Activated naive CD8-positive, alpha-beta T cell (primary cell): Measurements from ENCODE around the gene GPD2.

ENCODE experiments used
- H3K27ac Mint-ChIP-seq: one replicate; pipeline ENCODE4 v1.8.0; 2021; ENCODE audit warnings: mixed read lengths
- H3K27me3 Mint-ChIP-seq: one replicate; pipeline ENCODE4 v1.8.0; 2021; ENCODE audit warnings: mixed read lengths
- H3K36me3 Mint-ChIP-seq: one replicate; pipeline ENCODE4 v1.8.0; 2021; ENCODE audit warnings: mixed read lengths
- H3K4me1 Mint-ChIP-seq: one replicate; pipeline ENCODE4 v1.8.0; 2021; ENCODE audit warnings: low read depth, mixed read lengths
- H3K4me3 Mint-ChIP-seq: one replicate; pipeline ENCODE4 v1.8.0; 2021; ENCODE audit warnings: mild to moderate bottlenecking, mixed read lengths
- H3K9me3 Mint-ChIP-seq: one replicate; pipeline ENCODE4 v1.8.0; 2021; ENCODE audit warnings: low read depth, mixed read lengths

Gene GPD2

GRCh38 chr2:156561326-156561725, 125.1 kb downstream of the GPD2 start:
- Mint-ChIP-seq H3K36me3 (peaks cover 27% of the 10 kb centered on the region), H3K9me3 (no peaks in the 10 kb centered on the region), H3K27me3 (no peaks in the 10 kb centered on the region), H3K4me3 (no peak overlapping the region), H3K27ac (no peak overlapping the region), H3K4me1 (peaks cover 2% of the 10 kb centered on the region)

- Mint-ChIP-seq H3K27me3 (no peaks in the 10 kb centered on the region), H3K27ac (no peak overlapping the region)
Observed at GRCh38 chr2:156562124-156562523, 125.9 kb downstream of the GPD2 start.

GRCh38 chr2:156563994-156564753, 128.0 kb downstream of the GPD2 start:
- H3K27ac Mint-ChIP-seq = no peak overlapping the region
- no peak overlapping the region for H3K4me3 Mint-ChIP-seq
- H3K9me3 Mint-ChIP-seq = no peaks in the 10 kb centered on the region
- H3K36me3 Mint-ChIP-seq = peaks cover 19% of the 10 kb centered on the region
- H3K27me3 Mint-ChIP-seq = no peaks in the 10 kb centered on the region
- H3K4me1 Mint-ChIP-seq = peaks cover 2% of the 10 kb centered on the region

More at GRCh38 chr2:156562124-156562523, 125.9 kb downstream of the GPD2 start:
- Mint-ChIP-seq H3K9me3 (no peaks in the 10 kb centered on the region), H3K4me3 (no peak overlapping the region), H3K36me3 (peaks cover 30% of the 10 kb centered on the region), H3K4me1 (peaks cover 2% of the 10 kb centered on the region)

DNA sequence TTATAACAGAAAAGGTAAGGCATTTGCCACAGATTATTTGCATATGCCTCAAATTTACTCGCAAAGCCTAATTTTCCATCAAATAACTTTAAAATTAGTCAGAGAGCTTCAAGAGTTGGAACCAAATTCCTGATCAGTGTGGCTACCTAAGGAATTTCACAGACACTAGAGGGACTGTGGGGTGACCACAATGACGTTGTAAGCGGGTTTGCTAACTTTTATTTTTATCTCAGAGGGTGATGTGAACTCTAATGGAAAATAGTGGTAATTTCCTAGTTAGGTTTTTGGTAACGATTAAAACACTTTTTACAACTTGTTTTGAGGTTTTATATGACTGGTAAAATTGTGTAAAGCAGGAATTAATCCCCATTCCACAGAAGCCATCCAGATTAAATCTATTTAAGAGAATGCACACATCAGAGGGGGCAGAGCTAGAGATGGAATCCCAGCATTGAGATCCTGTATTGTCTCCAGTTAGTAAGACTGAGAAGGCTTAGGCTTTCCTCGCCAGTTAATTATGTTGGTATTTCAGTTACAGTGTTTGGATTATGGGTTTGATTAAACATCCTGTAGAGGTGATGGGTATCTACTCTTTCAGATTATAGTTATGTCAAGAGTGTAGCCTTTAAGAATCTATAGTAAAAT, 129.0 kb downstream of the GPD2 start:
- peak overlapping the region; percentile 30 for H3K27ac Mint-ChIP-seq
- peaks cover 17% of the 10 kb centered on the region for H3K36me3 Mint-ChIP-seq

GRCh38 chr2:156573710-156574109, 137.5 kb downstream of the GPD2 start:
- H3K36me3 Mint-ChIP-seq = peaks cover 28% of the 10 kb centered on the region
- peaks cover 5% of the 10 kb centered on the region for H3K4me1 Mint-ChIP-seq
- H3K27me3 Mint-ChIP-seq = no peaks in the 10 kb centered on the region
- no peaks in the 10 kb centered on the region for H3K9me3 Mint-ChIP-seq
- no peak overlapping the region for H3K4me3 Mint-ChIP-seq
- H3K27ac Mint-ChIP-seq = no peak overlapping the region

More for the DNA sequence above, 129.0 kb downstream of the GPD2 start:
- H3K4me3 Mint-ChIP-seq = no peak overlapping the region
- peaks cover 2% of the 10 kb centered on the region for H3K4me1 Mint-ChIP-seq
- H3K9me3 Mint-ChIP-seq = no peaks in the 10 kb centered on the region
- H3K27me3 Mint-ChIP-seq = no peaks in the 10 kb centered on the region

DNA sequence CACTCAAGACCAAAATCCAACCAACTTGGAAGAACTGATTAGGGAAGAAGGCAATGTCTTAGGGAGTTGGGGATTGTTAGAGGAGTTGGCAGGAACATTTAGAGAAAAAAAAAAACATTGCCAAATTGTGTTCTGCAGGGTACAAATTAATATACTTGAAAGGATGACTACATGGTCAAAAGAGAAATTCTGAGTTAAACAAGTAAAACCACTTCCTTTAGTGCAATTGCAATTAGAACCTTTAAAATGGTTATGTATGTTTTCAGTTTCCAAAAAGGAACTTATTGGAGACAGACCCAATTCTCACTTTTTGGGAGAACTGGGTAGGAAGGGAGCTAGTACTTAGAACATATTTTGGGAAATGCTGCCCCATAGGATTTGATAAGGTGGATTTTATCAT, 137.9 kb downstream of the GPD2 start:
- Mint-ChIP-seq H3K27ac (no peak overlapping the region), H3K4me3 (no peak overlapping the region), H3K36me3 (peaks cover 28% of the 10 kb centered on the region), H3K27me3 (no peaks in the 10 kb centered on the region), H3K9me3 (no peaks in the 10 kb centered on the region), H3K4me1 (peaks cover 5% of the 10 kb centered on the region)

GRCh38 chr2:156576005-156576404, 139.8 kb downstream of the GPD2 start:
- no peak overlapping the region for H3K27ac Mint-ChIP-seq
- H3K9me3 Mint-ChIP-seq = no peaks in the 10 kb centered on the region
- H3K27me3 Mint-ChIP-seq = no peaks in the 10 kb centered on the region
- H3K4me1 Mint-ChIP-seq = peaks cover 14% of the 10 kb centered on the region
- peaks cover 23% of the 10 kb centered on the region for H3K36me3 Mint-ChIP-seq
- no peak overlapping the region for H3K4me3 Mint-ChIP-seq

DNA sequence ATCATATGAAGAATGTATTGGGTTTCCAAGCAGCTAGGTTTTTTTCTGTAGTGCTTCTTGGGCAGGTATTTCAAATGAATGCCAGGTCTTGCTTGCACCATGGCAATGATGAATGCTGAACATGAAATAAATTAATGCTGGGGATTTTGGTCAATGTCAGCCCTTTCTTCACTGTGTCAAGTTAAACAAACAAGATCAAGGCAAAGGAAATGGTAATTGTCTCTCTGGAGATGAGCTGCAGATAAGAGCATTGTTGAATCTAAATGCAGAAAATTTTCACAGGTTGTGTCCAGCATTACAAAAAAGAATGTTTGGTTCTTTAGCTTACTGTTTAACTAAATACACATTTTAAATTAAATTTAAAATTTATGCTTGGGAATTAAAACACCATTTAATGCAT, 144.3 kb downstream of the GPD2 start:
- H3K27ac Mint-ChIP-seq = no peak overlapping the region
- H3K4me1 Mint-ChIP-seq = peaks cover 10% of the 10 kb centered on the region
- no peak overlapping the region for H3K4me3 Mint-ChIP-seq
- H3K9me3 Mint-ChIP-seq = no peaks in the 10 kb centered on the region
- peaks cover 6% of the 10 kb centered on the region for H3K36me3 Mint-ChIP-seq
- no peaks in the 10 kb centered on the region for H3K27me3 Mint-ChIP-seq

DNA sequence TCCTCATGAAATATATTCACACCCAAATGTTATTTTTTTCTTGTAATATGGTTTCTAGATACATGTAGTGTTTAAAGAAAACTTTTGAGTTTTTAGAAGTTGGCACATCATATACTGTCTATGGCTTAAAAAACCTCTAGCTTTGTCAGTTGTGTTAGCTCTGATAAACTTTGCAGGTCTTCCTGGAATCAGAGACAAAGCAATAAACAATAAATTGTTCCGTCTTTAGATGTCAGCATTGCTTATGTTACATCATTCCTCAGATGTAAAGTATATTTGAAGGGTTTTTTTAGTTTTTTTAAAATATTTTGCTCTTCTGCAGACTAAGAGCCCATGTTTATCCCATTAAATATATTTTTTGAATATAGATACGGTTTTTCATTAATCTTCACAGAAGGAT, 145.1 kb downstream of the GPD2 start:
- H3K4me3 Mint-ChIP-seq = no peak overlapping the region
- H3K36me3 Mint-ChIP-seq = peaks cover 6% of the 10 kb centered on the region
- no peaks in the 10 kb centered on the region for H3K27me3 Mint-ChIP-seq
- no peak overlapping the region for H3K27ac Mint-ChIP-seq
- H3K9me3 Mint-ChIP-seq = no peaks in the 10 kb centered on the region
- peaks cover 10% of the 10 kb centered on the region for H3K4me1 Mint-ChIP-seq

DNA sequence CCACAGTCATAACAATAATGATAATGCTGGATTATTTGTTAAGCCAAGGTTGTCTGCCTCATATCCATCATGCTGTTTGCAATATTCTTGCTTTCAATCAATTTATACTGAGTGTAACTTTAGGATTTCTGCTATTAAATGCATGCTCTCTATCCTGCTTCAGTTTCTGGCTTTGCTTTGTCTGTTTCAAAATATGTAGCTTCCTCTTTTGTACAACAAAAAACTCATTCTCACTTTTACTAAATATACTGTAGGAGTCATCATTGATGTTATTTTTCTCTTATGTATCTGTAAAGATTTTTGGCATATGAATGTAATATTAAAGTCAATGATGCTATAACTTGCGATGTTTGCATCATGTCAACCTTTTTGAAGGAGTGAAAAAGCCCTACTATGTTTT, 149.3 kb downstream of the GPD2 start:
- Mint-ChIP-seq H3K27ac (no peak overlapping the region), H3K36me3 (peaks cover 3% of the 10 kb centered on the region), H3K27me3 (no peaks in the 10 kb centered on the region), H3K9me3 (no peaks in the 10 kb centered on the region), H3K4me1 (peaks cover 6% of the 10 kb centered on the region), H3K4me3 (no peak overlapping the region)

GRCh38 chr2:156586621-156587020, 150.4 kb downstream of the GPD2 start:
- no peak overlapping the region for H3K4me3 Mint-ChIP-seq
- H3K27ac Mint-ChIP-seq = no peak overlapping the region
- no peaks in the 10 kb centered on the region for H3K9me3 Mint-ChIP-seq
- peaks cover 1% of the 10 kb centered on the region for H3K4me1 Mint-ChIP-seq
- peaks cover 3% of the 10 kb centered on the region for H3K36me3 Mint-ChIP-seq
- H3K27me3 Mint-ChIP-seq = no peaks in the 10 kb centered on the region

DNA sequence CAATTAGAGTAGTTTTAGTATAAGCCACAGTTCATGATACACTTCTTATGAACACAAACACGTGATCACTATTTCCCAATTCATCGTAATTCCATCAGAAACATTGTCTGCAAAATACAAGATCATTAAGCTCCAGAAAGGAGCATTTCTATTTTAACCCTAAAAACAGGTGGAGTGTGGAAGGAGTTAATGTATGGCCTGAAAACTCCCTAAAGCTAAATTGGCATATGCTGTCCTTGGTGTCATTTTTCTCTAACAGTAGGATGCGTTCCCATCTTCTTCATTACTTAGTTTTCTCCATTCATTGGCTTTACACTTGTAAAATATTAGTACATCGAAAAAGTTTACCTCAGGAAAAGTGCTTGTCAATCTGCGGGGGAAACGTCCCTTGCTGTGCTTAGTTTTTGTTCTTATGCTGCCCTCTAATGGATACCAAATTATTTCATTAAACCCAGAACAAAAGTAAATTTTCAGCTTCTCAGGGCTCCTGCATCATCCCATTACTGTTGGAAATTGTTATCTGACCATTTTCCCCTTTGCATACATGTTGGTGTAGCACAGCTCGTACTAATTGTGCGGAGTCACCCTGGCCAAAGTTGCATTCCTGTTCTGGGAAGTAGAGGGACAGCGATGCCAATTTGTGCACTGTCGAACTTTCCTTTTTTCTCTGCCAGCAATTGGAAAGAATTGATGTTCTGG, 153.4 kb downstream of the GPD2 start:
- no peak overlapping the region for H3K4me3 Mint-ChIP-seq
- no peaks in the 10 kb centered on the region for H3K9me3 Mint-ChIP-seq
- H3K27me3 Mint-ChIP-seq = no peaks in the 10 kb centered on the region
- H3K36me3 Mint-ChIP-seq = no peaks in the 10 kb centered on the region
- no peak overlapping the region for H3K27ac Mint-ChIP-seq
- peaks cover 1% of the 10 kb centered on the region for H3K4me1 Mint-ChIP-seq

DNA sequence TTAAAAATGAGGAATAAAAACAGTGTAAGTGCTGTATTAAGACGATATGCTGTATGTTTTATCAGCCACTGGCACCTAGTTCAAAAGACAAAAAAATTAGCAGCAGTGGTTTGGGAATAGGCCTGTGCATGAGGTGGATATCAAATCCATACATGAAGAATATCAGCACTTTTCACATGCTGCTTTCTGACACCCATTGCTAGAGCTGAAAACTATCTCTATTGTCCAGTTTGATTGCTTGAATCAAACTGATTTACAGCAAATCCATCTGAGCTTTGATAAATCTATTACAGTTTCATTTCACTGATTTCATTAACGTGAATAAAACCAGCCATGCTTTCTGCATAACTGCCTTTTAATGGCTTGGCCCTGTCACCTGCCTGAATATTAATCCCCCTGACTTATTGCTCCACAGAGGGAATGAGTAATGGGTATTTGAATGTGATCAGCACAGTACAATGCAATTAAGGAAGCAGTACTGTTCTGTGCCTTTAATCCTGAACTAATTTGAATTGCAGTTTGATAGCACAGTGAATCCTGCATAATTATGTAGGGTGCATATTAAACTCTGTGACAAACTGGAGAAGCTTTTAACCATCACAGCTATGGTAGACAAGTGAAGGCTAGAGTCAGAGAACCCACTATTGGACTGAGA, 154.0 kb downstream of the GPD2 start:
- Mint-ChIP-seq H3K4me3 (no peak overlapping the region), H3K27me3 (no peaks in the 10 kb centered on the region), H3K9me3 (no peaks in the 10 kb centered on the region), H3K36me3 (no peaks in the 10 kb centered on the region), H3K4me1 (peaks cover 1% of the 10 kb centered on the region), H3K27ac (no peak overlapping the region)

GRCh38 chr2:156592809-156593593, 156.8 kb downstream of the GPD2 start:
- Mint-ChIP-seq H3K27ac (no peak overlapping the region), H3K27me3 (no peaks in the 10 kb centered on the region)

More at GRCh38 chr2:156592809-156593593, 156.8 kb downstream of the GPD2 start:
- Mint-ChIP-seq H3K36me3 (no peaks in the 10 kb centered on the region), H3K4me3 (no peak overlapping the region), H3K4me1 (peaks cover 1% of the 10 kb centered on the region), H3K9me3 (no peaks in the 10 kb centered on the region)
